Mucosa of rectum (tissue), 2 donors: Measurements from ENCODE around the gene COMMD8.
A peak's percentile ranks its signal among the peaks of the same experiment; 100 is the strongest.

ENCODE experiments used
- H3K27ac ChIP-seq, 2 donors: one replicate each; pipeline ENCODE4 v1.7.0; 2013; ENCODE audit warnings: inconsistent platforms in 2 of 2, low read depth in 2 of 2, low read length in 2 of 2
- H3K27me3 ChIP-seq, 2 donors: one replicate each; pipeline ENCODE4 v1.7.0; 2013; ENCODE audit warnings: low read length in 2 of 2; ENCODE audit not compliant: control insufficient read depth in 2 of 2, insufficient read depth in 2 of 2
- H3K36me3 ChIP-seq, 2 donors: one replicate each; pipeline ENCODE4 v1.7.0; 2013; ENCODE audit warnings: low read length in 2 of 2; ENCODE audit not compliant: control insufficient read depth in 2 of 2, insufficient read depth in 2 of 2
- H3K4me1 ChIP-seq, 2 donors: one replicate each; pipeline ENCODE4 v1.7.0; 2013; ENCODE audit warnings: low read length in 2 of 2, mild to moderate bottlenecking in 1 of 2; ENCODE audit not compliant: control insufficient read depth in 2 of 2, insufficient read depth in 2 of 2
- H3K4me3 ChIP-seq, 2 donors: one replicate each; pipeline ENCODE4 v1.7.0; 2013; ENCODE audit warnings: low read length in 2 of 2
- H3K9ac ChIP-seq, 2 donors: one replicate each; pipeline ENCODE4 v1.7.0; 2013; ENCODE audit warnings: low read length in 2 of 2, low read depth in 1 of 2, mild to moderate bottlenecking in 1 of 2
- H3K9me3 ChIP-seq, 2 donors: one replicate each; pipeline ENCODE4 v1.7.0; 2013; ENCODE audit warnings: low read length in 2 of 2; ENCODE audit not compliant: control insufficient read depth in 2 of 2
- donor health status: healthy.
- donor health status: Normal muscosa, but diverticular disease.

The COMMD8 gene

GRCh38 chr4:47474799-47475198 is 11.3 kb upstream of the COMMD8 start:
- Histone ChIP-seq H3K9me3 (no peaks in the 10 kb centered on the region), H3K4me3 (no peak overlapping the region), H3K36me3 (no peaks in the 10 kb centered on the region)

GRCh38 chr4:47473141-47473750 is 9.7 kb upstream of the COMMD8 start:
- H3K27ac ChIP-seq: no peak overlapping the region
- H3K4me3 ChIP-seq: no peak overlapping the region
- no peak overlapping the region for H3K9ac ChIP-seq
- H3K36me3 ChIP-seq: no peaks in the 10 kb centered on the region
- H3K9me3 ChIP-seq: no peaks in the 10 kb centered on the region
- H3K4me1 ChIP-seq: no peaks in the 10 kb centered on the region
- H3K27me3 ChIP-seq: no peaks in the 10 kb centered on the region

More at GRCh38 chr4:47474799-47475198, 11.3 kb upstream of the COMMD8 start:
- Histone ChIP-seq H3K27me3 (no peaks in the 10 kb centered on the region), H3K4me1 (no peaks in the 10 kb centered on the region), H3K27ac (no peak overlapping the region), H3K9ac (no peak overlapping the region)

GRCh38 chr4:47471591-47471990 is 8.1 kb upstream of the COMMD8 start:
- no peaks in the 10 kb centered on the region for H3K36me3 ChIP-seq
- no peak overlapping the region for H3K27ac ChIP-seq
- no peak overlapping the region for H3K4me3 ChIP-seq
- H3K27me3 ChIP-seq: no peaks in the 10 kb centered on the region
- no peaks in the 10 kb centered on the region for H3K4me1 ChIP-seq
- H3K9ac ChIP-seq: no peak overlapping the region
- no peaks in the 10 kb centered on the region for H3K9me3 ChIP-seq

- H3K36me3 ChIP-seq: no peaks in the 10 kb centered on the region
- no peaks in the 10 kb centered on the region for H3K4me1 ChIP-seq
- H3K9me3 ChIP-seq: no peaks in the 10 kb centered on the region
- H3K9ac ChIP-seq: no peak overlapping the region
- H3K27me3 ChIP-seq: no peaks in the 10 kb centered on the region
- no peak overlapping the region for H3K27ac ChIP-seq
- no peak overlapping the region for H3K4me3 ChIP-seq
Observed at GRCh38 chr4:47471064-47471463, 7.6 kb upstream of the COMMD8 start.

GRCh38 chr4:47469951-47470350 is 6.4 kb upstream of the COMMD8 start:
- no peak overlapping the region for H3K4me3 ChIP-seq
- H3K4me1 ChIP-seq: no peaks in the 10 kb centered on the region
- H3K9ac ChIP-seq: no peak overlapping the region
- no peaks in the 10 kb centered on the region for H3K9me3 ChIP-seq
- H3K36me3 ChIP-seq: no peaks in the 10 kb centered on the region
- no peaks in the 10 kb centered on the region for H3K27me3 ChIP-seq
- no peak overlapping the region for H3K27ac ChIP-seq

GRCh38 chr4:47468706-47469365 is 5.3 kb upstream of the COMMD8 start:
- Histone ChIP-seq H3K9ac (no peak overlapping the region), H3K27ac (no peak overlapping the region), H3K9me3 (no peaks in the 10 kb centered on the region), H3K4me3 (no peak overlapping the region), H3K4me1 (no peaks in the 10 kb centered on the region), H3K27me3 (no peaks in the 10 kb centered on the region), H3K36me3 (no peaks in the 10 kb centered on the region)

- Histone ChIP-seq H3K27ac (no peak overlapping the region), H3K36me3 (no peaks in the 10 kb centered on the region), H3K9ac (no peak overlapping the region), H3K27me3 (no peaks in the 10 kb centered on the region), H3K9me3 (no peaks in the 10 kb centered on the region), H3K4me3 (no peak overlapping the region), H3K4me1 (peaks cover 0 to 7% of the 10 kb centered on the region in 2 donors)
Observed at GRCh38 chr4:47466056-47466785, 2.7 kb upstream of the COMMD8 start.

- no peaks in the 10 kb centered on the region for H3K36me3 ChIP-seq
Observed at GRCh38 chr4:47465004-47465403, 1.5 kb upstream of the COMMD8 start.

GRCh38 chr4:47462799-47463234 is 685 bp downstream of the COMMD8 start:
- H3K9ac ChIP-seq: peak overlapping the region; percentile 76 to 92
- H3K4me3 ChIP-seq: peak overlapping the region; percentile 79 to 95
- peaks cover 0 to 4% of the 10 kb centered on the region in 2 donors for H3K36me3 ChIP-seq
- no peaks in the 10 kb centered on the region for H3K9me3 ChIP-seq
- peaks cover 0 to 7% of the 10 kb centered on the region in 2 donors for H3K4me1 ChIP-seq
- H3K27me3 ChIP-seq: no peaks in the 10 kb centered on the region
- H3K27ac ChIP-seq: peak overlapping the region; percentile 73 to 81

More at GRCh38 chr4:47465004-47465403, 1.5 kb upstream of the COMMD8 start:
- Histone ChIP-seq H3K4me3 (no peak overlapping the region), H3K27me3 (no peaks in the 10 kb centered on the region), H3K27ac (no peak overlapping the region), H3K9me3 (no peaks in the 10 kb centered on the region), H3K9ac (no peak overlapping the region), H3K4me1 (peaks cover 0 to 7% of the 10 kb centered on the region in 2 donors)

GRCh38 chr4:47451657-47452056 is 11.8 kb downstream of the COMMD8 start:
- no peaks in the 10 kb centered on the region for H3K9me3 ChIP-seq
- H3K9ac ChIP-seq: no peak overlapping the region
- H3K27me3 ChIP-seq: no peaks in the 10 kb centered on the region
- H3K4me3 ChIP-seq: no peak overlapping the region
- H3K27ac ChIP-seq: no peak overlapping the region
- H3K4me1 ChIP-seq: no peaks in the 10 kb centered on the region
- H3K36me3 ChIP-seq: peaks cover 11 to 20% of the 10 kb centered on the region in 2 donors
